GM18505 (cell line): ENCODE measurements around the gene RETREG1.
A peak's percentile ranks its signal among the peaks of the same experiment; 100 is the strongest.
"Not testable (repeated sequence)": the region's sequence is repeated elsewhere in the genome, so short reads cannot be mapped to it uniquely, and the experiment has no call there.

ENCODE experiments used
- ATAC-seq: cut with Tn5 transposase; IDR thresholded peaks from one replicate; pipeline ENCODE4 v1.9.1; 2021; ENCODE audit not compliant: unreplicated experiment
- POLR2A ChIP-seq: IDR thresholded peaks from 4 replicates; pipeline ENCODE4 v1.6.1; 2011; ENCODE audit warnings: borderline replicate concordance; ENCODE audit not compliant: insufficient read depth, insufficient read length; ENCODE audit errors: extremely low read depth

RETREG1 gene

GRCh38 chr5:16482891-16483290 is 133.9 kb downstream of the RETREG1 start:
- ATAC-seq = no peak
- no peak for TF ChIP-seq POLR2A

- no peak for ATAC-seq
These were observed 135.8 kb downstream of the RETREG1 start for GRCh38 chr5:16480821-16481538.

DNA sequence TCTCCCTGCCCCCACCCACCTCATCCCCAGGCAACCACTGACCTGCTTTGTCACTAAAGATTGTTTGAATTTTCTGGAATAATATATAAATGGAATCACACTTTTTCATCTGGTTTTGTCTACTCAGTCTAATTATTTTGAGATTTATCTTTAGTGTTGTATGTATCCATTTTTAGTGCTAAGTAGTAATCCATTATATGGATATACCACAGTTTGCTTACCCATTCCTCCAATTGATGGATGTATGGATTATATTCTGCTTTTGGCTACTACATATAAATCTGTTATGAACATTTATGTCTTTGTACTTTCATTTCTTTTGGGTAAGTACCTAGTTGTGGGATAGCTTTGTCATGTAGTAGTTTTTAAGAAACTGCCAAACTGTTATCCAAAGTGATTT is 136.7 kb downstream of the RETREG1 start:
- TF ChIP-seq POLR2A = no peak
- ATAC-seq = no peak

More at GRCh38 chr5:16480821-16481538, 135.8 kb downstream of the RETREG1 start:
- no peak for TF ChIP-seq POLR2A

GRCh38 chr5:16477541-16477940 is 139.3 kb downstream of the RETREG1 start:
- ATAC-seq = no peak
- TF ChIP-seq POLR2A = no peak

DNA sequence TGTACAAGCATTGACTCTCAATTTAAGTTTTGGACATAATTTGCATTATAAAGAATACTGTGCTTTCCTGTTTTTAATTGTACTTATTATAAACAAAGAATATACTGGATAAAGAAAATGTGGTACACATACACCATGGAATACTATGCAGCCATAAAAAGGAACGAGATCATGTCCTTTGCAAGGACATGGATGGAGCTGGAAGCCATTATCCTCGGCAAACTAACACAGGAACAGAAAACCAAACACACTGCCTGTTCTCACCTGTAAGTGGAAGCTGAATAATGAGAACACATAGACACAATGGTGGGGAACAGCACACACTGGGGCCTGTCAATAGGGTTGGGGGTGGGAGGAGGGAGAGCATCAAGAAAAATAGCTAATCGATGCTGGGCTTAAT is 140.4 kb downstream of the RETREG1 start:
- ATAC-seq = not testable (repeated sequence)

GRCh38 chr5:16471387-16471786 is 145.4 kb downstream of the RETREG1 start:
- ATAC-seq = no peak
- TF ChIP-seq POLR2A = no peak

GRCh38 chr5:16467363-16468219 is 149.2 kb downstream of the RETREG1 start:
- peak; percentile 36 for TF ChIP-seq POLR2A
- ATAC-seq = peak; percentile 75

DNA sequence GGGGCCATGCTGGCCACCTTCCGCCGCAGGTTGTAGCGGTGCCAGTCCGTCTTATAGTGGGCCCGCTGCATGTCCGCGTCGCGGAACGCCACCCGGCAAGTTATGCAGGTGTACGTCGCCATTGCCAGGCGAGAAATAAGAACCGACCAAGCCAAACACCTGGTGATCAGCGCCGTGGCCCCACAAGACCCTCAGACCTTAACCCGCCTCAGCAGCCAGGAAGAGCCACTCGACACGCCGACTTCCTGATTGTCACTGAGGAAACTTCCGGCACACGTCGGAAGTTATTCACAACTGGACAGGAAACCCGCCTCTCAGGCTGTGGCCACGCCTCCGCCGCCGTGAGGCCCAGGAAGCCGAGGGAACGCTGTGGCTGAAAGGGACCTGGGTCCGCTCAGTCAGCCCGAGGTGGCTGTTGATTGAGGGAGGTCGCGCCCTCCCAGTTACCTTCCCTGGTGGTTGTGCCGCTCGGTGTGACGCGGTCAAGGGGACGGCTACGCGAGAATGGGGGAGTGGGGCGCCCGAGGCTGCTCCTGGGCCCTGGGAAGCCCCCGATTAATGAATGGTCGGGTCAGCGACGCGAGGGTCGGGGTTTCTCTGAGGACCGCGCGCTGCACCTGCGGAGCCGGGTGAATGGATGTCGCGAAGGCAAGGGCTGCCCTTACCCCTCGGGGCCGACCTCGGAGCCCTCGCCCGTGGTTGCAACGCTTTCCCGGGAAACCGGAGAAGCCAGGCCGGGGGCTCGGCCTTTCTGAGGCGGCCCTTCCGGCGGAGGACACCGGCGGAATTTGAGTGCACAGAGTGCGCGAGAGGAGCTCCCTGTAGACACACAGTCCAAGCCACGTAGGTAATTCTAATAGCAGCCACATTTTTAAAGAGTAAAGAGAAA is 151.0 kb downstream of the RETREG1 start, which contains the start of gene ZNF622:
ZNF622 (minus strand) TSS at position 257 of the 889 bp plus-strand sequence; CDS start at position 122, 135 bp downstream.
- peak; percentile 83 for ATAC-seq
- TF ChIP-seq POLR2A = peak; percentile 99

GRCh38 chr5:16464664-16465543 is 151.9 kb downstream of the RETREG1 start:
- no peak for TF ChIP-seq POLR2A
- no peak for ATAC-seq

- no peak for ATAC-seq
- no peak for TF ChIP-seq POLR2A
These were observed 152.6 kb downstream of the RETREG1 start for GRCh38 chr5:16464231-16464630.

DNA sequence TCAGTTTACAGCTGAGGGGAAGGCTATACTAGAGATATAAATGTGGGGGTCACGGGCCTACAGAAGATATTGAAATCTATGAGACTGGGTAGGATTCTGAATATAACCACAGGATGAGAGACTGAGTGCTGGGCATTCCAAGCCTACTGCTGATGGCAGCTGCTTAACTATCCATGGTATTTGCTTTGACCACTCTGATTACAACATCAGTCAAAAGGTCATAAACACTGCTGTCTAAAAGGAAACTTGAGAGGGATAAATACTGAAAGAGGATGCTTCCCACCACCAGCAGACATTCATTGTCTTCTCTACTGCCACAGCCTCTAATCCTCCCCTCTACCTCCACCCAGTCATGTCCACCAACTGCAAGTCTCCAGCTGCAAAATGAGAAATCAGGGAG is 155.0 kb downstream of the RETREG1 start:
- no peak for ATAC-seq
- no peak for TF ChIP-seq POLR2A

GRCh38 chr5:16461026-16461425 is 155.8 kb downstream of the RETREG1 start:
- no peak for ATAC-seq
- TF ChIP-seq POLR2A = no peak
